NCI-H146 treated with DMSO at 0.1 percent for 48 hours (cell line): ENCODE measurements around the gene SLC30A1.
A peak's percentile ranks its signal among the peaks of the same experiment; 100 is the strongest.
"Not testable (repeated sequence)": the region's sequence is repeated elsewhere in the genome, so short reads cannot be mapped to it uniquely, and the experiment has no call there.

Experiments
- DNase-seq: peaks from one replicate; lab custom pipeline; 2025; ENCODE audit not compliant: unreplicated experiment; lab: John Stamatoyannopoulos, UW

The SLC30A1 gene

GRCh38 chr1:211583011-211583992 is 4.3 kb upstream of the SLC30A1 start:
- no peak for DNase-seq

GRCh38 chr1:211581526-211581925 is 2.6 kb upstream of the SLC30A1 start:
- no peak for DNase-seq

- no peak for DNase-seq
Observed at GRCh38 chr1:211580303-211580687, 1.3 kb upstream of the SLC30A1 start.

GRCh38 chr1:211579440-211580302 is 710 bp upstream of the SLC30A1 start:
- peak; percentile 44 for DNase-seq

- DNase-seq: peak; percentile 13
Observed at GRCh38 chr1:211577819-211578639, 932 bp downstream of the SLC30A1 start.

GRCh38 chr1:211577277-211577818 is 1.6 kb downstream of the SLC30A1 start:
- no peak for DNase-seq

- no peak for DNase-seq
Observed at GRCh38 chr1:211576717-211577116, 2.2 kb downstream of the SLC30A1 start.

GRCh38 chr1:211574705-211575104 is 4.3 kb downstream of the SLC30A1 start:
- DNase-seq: no peak

GRCh38 chr1:211571998-211572397 is 7.0 kb downstream of the SLC30A1 start:
- no peak for DNase-seq

- DNase-seq: not testable (repeated sequence)
Observed at GRCh38 chr1:211570378-211570777, 8.6 kb downstream of the SLC30A1 start.

- DNase-seq: no peak
Observed at GRCh38 chr1:211566431-211567025, 12.4 kb downstream of the SLC30A1 start.

GRCh38 chr1:211564084-211564483 is 14.9 kb downstream of the SLC30A1 start:
- DNase-seq: no peak

GRCh38 chr1:211559222-211560010 is 19.5 kb downstream of the SLC30A1 start:
- no peak for DNase-seq

GRCh38 chr1:211557894-211558625 is 20.9 kb downstream of the SLC30A1 start:
- no peak for DNase-seq

- DNase-seq: no peak
Observed at GRCh38 chr1:211553549-211553948, 25.4 kb downstream of the SLC30A1 start.

GRCh38 chr1:211551638-211552460 is 27.1 kb downstream of the SLC30A1 start:
- DNase-seq: no peak

- DNase-seq: no peak
Observed at GRCh38 chr1:211549092-211549711, 29.8 kb downstream of the SLC30A1 start.
